NB4 (cell line): Measurements from ENCODE around the gene PITX1.

Experiments
- CTCF ChIP-seq: IDR thresholded peaks from one replicate; pipeline ENCODE4 v1.5.1; 2012; ENCODE audit warnings: low read depth, low read length
- MAX ChIP-seq: IDR thresholded peaks from 2 replicates; pipeline ENCODE4 v1.6.1; 2011; ENCODE audit warnings: low read depth, low read length
- MYC ChIP-seq: IDR thresholded peaks from 2 replicates; pipeline ENCODE4 v1.6.1; 2011; ENCODE audit warnings: low read depth, low read length
- POLR2A ChIP-seq: IDR thresholded peaks from 2 replicates; pipeline ENCODE4 v1.6.1; 2011; ENCODE audit warnings: mild to moderate bottlenecking; ENCODE audit not compliant: insufficient read length; ENCODE audit errors: extremely low read depth

GRCh38 chr5:135037519-135038204 is 3.6 kb upstream of the PITX1 start:
- TF ChIP-seq CTCF, result no peak
- TF ChIP-seq MAX, result no peak
- TF ChIP-seq POLR2A, result no peak
- TF ChIP-seq MYC, result no peak
